Activated CD4-positive, alpha-beta T cell treated with anti-CD3 and anti-CD28 coated beads for 36 hours (primary cell): ENCODE measurements around the gene ENKD1. TPM values are rescaled to one million over a fixed set of nuclear protein-coding genes. Genes with fewer than 3 reads are reported as not detected.
A peak's percentile ranks its signal among the peaks of the same experiment; 100 is the strongest.

ENCODE experiments used
- ATAC-seq: fragments of 200-7000 bp; cut with Tn5 transposase; one replicate; pipeline ENCODE4 v1.10.0; 2021; ENCODE audit warnings: mild to moderate bottlenecking, moderate library complexity
- CTCF ChIA-PET: fragments of 350-600 bp; sonication (Branson Sonifier 250); formaldehyde crosslinking; loops from one replicate; lab custom pipeline; 2021; ENCODE audit warnings: antibody characterized with exemption; lab: Charles Lee
- POLR2A ChIA-PET: fragments of 350-600 bp; sonication (Branson Sonifier 250); formaldehyde crosslinking; loops from one replicate; lab custom pipeline; 2021; ENCODE audit warnings: antibody characterized with exemption, inconsistent platforms; lab: Charles Lee
- DNase-seq: peaks from one replicate; pipeline ENCODE4 v3.0.0-alpha.2; 2020
- H3K27ac Mint-ChIP-seq: one replicate; pipeline ENCODE4 v1.8.0; 2021; ENCODE audit warnings: mixed read lengths
- H3K27me3 Mint-ChIP-seq: one replicate; pipeline ENCODE4 v1.8.0; 2021; ENCODE audit warnings: mixed read lengths
- H3K36me3 Mint-ChIP-seq: one replicate; pipeline ENCODE4 v1.8.0; 2021; ENCODE audit warnings: low read depth, mixed read lengths
- H3K4me1 Mint-ChIP-seq: one replicate; pipeline ENCODE4 v1.8.0; 2021; ENCODE audit warnings: mixed read lengths
- H3K4me3 Mint-ChIP-seq: one replicate; pipeline ENCODE4 v1.8.0; 2021; ENCODE audit warnings: mild to moderate bottlenecking, moderate library complexity, mixed read lengths
- H3K9me3 Mint-ChIP-seq: one replicate; pipeline ENCODE4 v1.8.0; 2021; ENCODE audit warnings: low read depth, mixed read lengths
- intact Hi-C, 2 experiments: fragments of 100-400 bp; cut with DNase I in 1 of 2; cut with micrococcal nuclease in 1 of 2; formaldehyde crosslinking; loops; one replicate each; pipeline versions ENCODE4 v1.14.2 to v1.15.1; 2022 to 2024; cut with DNase I, micrococcal nuclease
- total RNA-seq, 2 experiments: library from RNA; stranded (reverse); gene quantifications; one replicate each; pipeline ENCODE4 v1.2.3, GENCODE V29; 2021

Gene ENKD1
- total RNA-seq, 2 experiments from 2014 or later = 11.7 to 12.0 TPM

DNA sequence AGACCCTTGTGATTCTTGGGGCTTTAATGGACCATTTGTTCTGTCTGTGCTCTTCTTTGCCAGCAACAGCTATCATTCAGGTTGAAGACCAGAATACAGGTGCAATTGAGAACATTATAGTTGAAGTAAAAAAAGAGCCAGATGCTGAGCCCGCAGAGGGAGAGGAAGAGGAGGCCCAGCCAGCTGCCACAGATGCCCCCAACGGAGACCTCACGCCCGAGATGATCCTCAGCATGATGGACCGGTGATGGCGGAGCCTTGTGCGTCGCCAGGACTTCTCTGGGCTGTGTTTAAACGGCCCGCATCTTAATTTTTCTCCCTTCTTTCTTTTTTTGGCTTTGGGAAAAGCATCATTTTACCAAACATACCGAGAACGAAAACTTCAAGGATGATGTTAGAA is 28.9 kb downstream of the ENKD1 start:
- Mint-ChIP-seq H3K4me3 (no peak overlapping the region), H3K27ac (no peak overlapping the region), H3K4me1 (no peaks in the 10 kb centered on the region), H3K27me3 (no peaks in the 10 kb centered on the region), H3K36me3 (peaks cover 15% of the 10 kb centered on the region), H3K9me3 (no peaks in the 10 kb centered on the region)
- ChIA-PET POLR2A (no interaction called here), CTCF (interaction anchor here (0.6 to 2.3 kb wide), 4 partner anchors 81 to 156 kb away, joined by 3 to 16 read pairs (median 4); partner anchors contain the start of gene ATP6V0D1)
- intact Hi-C loops = no loop called here
- ATAC-seq (no peak), DNase-seq (no peak)

- Mint-ChIP-seq H3K4me1 (no peaks in the 10 kb centered on the region), H3K4me3 (no peak overlapping the region), H3K9me3 (no peaks in the 10 kb centered on the region), H3K27me3 (no peaks in the 10 kb centered on the region), H3K36me3 (peaks cover 21% of the 10 kb centered on the region), H3K27ac (no peak overlapping the region)
- ATAC-seq = no peak
- POLR2A ChIA-PET = no interaction called here
- DNase-seq = no peak
- intact Hi-C loops = no loop called here
- CTCF ChIA-PET = no interaction called here
These were observed 29.8 kb downstream of the ENKD1 start for GRCh38 chr16:67636713-67637112.

DNA sequence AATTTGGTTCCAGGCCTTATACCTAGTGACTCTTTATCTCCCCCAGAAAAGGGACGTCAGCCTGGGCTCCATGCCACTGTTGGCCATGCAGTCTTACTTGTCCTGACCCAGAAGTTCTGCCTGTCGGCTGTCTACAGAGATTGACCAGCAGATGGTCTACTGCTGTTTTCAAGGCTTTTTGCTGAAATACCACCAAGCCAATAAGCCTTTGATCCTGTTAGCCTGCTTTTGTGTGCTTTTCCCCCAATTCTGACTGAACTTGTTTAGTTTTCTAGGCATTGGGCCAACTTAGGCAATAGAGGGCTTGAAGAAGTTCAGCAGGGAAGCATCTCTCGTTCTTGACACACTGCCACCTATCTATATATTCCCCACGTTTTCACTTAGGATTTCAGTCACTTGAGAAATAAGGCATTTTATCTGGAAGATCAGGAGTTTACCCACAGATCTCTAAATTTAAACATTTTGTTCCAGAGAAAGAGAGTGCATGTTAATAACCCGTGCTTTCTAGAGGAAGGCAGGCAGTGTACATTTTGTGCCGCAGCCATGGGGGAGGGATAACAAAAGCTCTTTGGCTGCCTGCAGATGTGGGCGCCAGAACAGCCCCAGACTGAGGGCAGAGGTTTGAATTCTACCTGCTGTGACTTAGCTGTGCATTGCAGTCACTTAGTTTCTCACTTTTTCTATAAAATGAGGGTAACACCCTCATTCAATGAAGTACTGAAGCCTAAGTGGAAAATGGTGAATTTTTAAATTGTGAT is 34.0 kb downstream of the ENKD1 start:
- no peak overlapping the region for H3K4me3 Mint-ChIP-seq
- ATAC-seq = no peak

DNA sequence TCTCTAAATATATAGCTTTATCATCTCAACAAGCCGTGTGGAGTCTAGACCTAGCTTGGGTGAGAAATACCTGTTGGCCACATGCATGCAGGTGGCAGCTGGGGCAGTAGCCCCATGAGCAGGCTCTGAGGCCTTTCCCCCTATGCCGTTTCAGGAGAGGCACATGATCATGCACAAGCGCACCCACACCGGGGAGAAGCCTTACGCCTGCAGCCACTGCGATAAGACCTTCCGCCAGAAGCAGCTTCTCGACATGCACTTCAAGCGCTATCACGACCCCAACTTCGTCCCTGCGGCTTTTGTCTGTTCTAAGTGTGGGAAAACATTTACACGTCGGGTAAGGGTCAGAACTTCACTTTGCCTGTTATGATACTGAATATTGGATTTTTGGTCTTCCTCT is 38.3 kb downstream of the ENKD1 start:
- no peak for ATAC-seq
- POLR2A ChIA-PET = interaction anchor here (0.6 to 0.7 kb wide), 2 partner anchors 132 to 352 kb away, joined by 3 read pairs; no protein-coding TSS in a partner anchor

More for the DNA sequence above, 34.0 kb downstream of the ENKD1 start:
- Mint-ChIP-seq H3K27me3 (no peaks in the 10 kb centered on the region), H3K4me1 (no peaks in the 10 kb centered on the region), H3K27ac (no peak overlapping the region), H3K9me3 (no peaks in the 10 kb centered on the region), H3K36me3 (peaks cover 36% of the 10 kb centered on the region)
- DNase-seq = no peak
- ChIA-PET POLR2A (no interaction called here), CTCF (interaction anchor here (0.7 to 1.5 kb wide), 5 partner anchors 21 to 138 kb away, joined by 3 to 5 read pairs (median 3); no protein-coding TSS in a partner anchor)
- intact Hi-C loops = no loop called here

DNA sequence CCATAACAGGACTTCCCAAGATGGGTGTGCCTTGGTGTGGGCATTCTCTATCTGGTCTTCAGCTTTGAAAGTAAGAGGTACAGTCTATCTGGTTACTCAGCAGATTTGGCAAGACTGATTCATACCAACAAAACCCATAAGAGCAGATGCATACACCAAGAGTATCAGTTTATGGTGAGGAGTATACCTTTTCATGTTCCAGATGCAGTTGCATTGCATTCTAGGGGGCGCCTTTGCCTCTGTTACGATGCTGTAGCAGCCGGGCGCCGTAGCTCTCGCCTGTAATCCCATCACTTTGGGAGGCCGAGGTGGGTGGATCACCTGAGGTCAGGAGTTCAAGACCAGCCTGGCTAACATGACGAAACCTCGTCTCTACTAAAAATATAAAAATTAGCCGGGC is 52.7 kb downstream of the ENKD1 start:
- CTCF ChIA-PET = interaction anchor here (0.6 to 1.7 kb wide), 4 partner anchors 9 to 92 kb away, joined by 3 to 6 read pairs (median 5); partner anchors contain the start of gene ACD
- intact Hi-C loops = loop anchor here in 1 of 2 experiments (5.0 kb wide), 1 partner anchor 37 kb away; no protein-coding TSS in a partner anchor
- Mint-ChIP-seq H3K27me3 (no peaks in the 10 kb centered on the region), H3K4me3 (no peak overlapping the region), H3K36me3 (peaks cover 35% of the 10 kb centered on the region), H3K27ac (no peak overlapping the region), H3K4me1 (no peaks in the 10 kb centered on the region), H3K9me3 (no peaks in the 10 kb centered on the region)
- ATAC-seq (peak; percentile 60), DNase-seq (peak; percentile 46)
- POLR2A ChIA-PET = no interaction called here

More for the DNA sequence above, 38.3 kb downstream of the ENKD1 start:
- intact Hi-C loops = no loop called here
- Mint-ChIP-seq H3K4me3 (no peak overlapping the region), H3K27ac (no peak overlapping the region), H3K27me3 (no peaks in the 10 kb centered on the region), H3K36me3 (peaks cover 43% of the 10 kb centered on the region), H3K9me3 (no peaks in the 10 kb centered on the region), H3K4me1 (no peaks in the 10 kb centered on the region)
- no peak for DNase-seq
- CTCF ChIA-PET = interaction anchor here (0.8 to 2.9 kb wide), 3 partner anchors 10 to 81 kb away, joined by 3 to 8 read pairs (median 4); no protein-coding TSS in a partner anchor

Other genes with a start within 250 kb of the ENKD1 start
- 1 to 10 TPM; 2.0 to 2.2 TPM for gene HSD11B2, start 235.6 kb downstream of the ENKD1 start, total RNA-seq
- gene ATP6V0D1, start 185.6 kb downstream of the ENKD1 start, total RNA-seq = 10 to 100 TPM; 16.3 to 17.3 TPM
- gene AGRP, start 183.2 kb downstream of the ENKD1 start, total RNA-seq = not detected
- gene RIPOR1, start 137.9 kb downstream of the ENKD1 start, total RNA-seq = 10 to 100 TPM; 18.9 to 24.1 TPM
- 10 to 100 TPM; 51.0 to 66.4 TPM for gene CTCF, start 104.2 kb downstream of the ENKD1 start, total RNA-seq
- gene CARMIL2, start 21.6 kb downstream of the ENKD1 start, total RNA-seq = 100 to 1,000 TPM; 138 to 153 TPM
- 10 to 100 TPM; 52.2 to 52.4 TPM for gene ACD, start 6.5 kb downstream of the ENKD1 start, total RNA-seq
- gene PARD6A, start 5.8 kb downstream of the ENKD1 start, total RNA-seq = 1 to 10 TPM; 7.8 to 8.7 TPM
- 1 to 10 TPM; 2.4 to 3.0 TPM for gene C16orf86, start 64 bp upstream of the ENKD1 start, total RNA-seq
- 10 to 100 TPM in 1 of 2 experiments, 1 to 10 TPM in 1; 8.7 to 11.5 TPM for gene GFOD2, start 52.6 kb upstream of the ENKD1 start, total RNA-seq
- gene RANBP10, start 139.8 kb upstream of the ENKD1 start, total RNA-seq = 10 to 100 TPM; 15.6 to 18.0 TPM
- gene TSNAXIP1, start 140.1 kb upstream of the ENKD1 start, total RNA-seq = 1 to 10 TPM in 1 of 2 experiments, under 1 TPM in 1; 0.62 to 1.1 TPM
- gene THAP11, start 175.6 kb upstream of the ENKD1 start, total RNA-seq = 10 to 100 TPM; 31.8 to 34.5 TPM
- gene NUTF2, start 180.2 kb upstream of the ENKD1 start, total RNA-seq = 100 to 1,000 TPM; 156 to 249 TPM
- 10 to 100 TPM; 34.9 to 48.6 TPM for gene CENPT, start 180.9 kb upstream of the ENKD1 start, total RNA-seq
- gene EDC4, start 206.3 kb upstream of the ENKD1 start, total RNA-seq = 10 to 100 TPM; 92.8 to 96.9 TPM
- gene NRN1L, start 218.1 kb upstream of the ENKD1 start, total RNA-seq = not detected
- gene PSKH1, start 226.5 kb upstream of the ENKD1 start, total RNA-seq = 10 to 100 TPM; 11.7 to 11.9 TPM